Stimulated activated CD8-positive, alpha-beta memory T cell treated with anti-CD3 and anti-CD28 coated beads, Interleukin-7, amount 100 ng/mL, for 4 hours (primary cell): ENCODE data around the gene COPS8.

Experiments
- DNase-seq, 2 donors: peaks; one replicate each; pipeline ENCODE4 v3.0.0-alpha.2; 2020; ENCODE audit warnings: low read depth in 2 of 2

Gene COPS8

DNA sequence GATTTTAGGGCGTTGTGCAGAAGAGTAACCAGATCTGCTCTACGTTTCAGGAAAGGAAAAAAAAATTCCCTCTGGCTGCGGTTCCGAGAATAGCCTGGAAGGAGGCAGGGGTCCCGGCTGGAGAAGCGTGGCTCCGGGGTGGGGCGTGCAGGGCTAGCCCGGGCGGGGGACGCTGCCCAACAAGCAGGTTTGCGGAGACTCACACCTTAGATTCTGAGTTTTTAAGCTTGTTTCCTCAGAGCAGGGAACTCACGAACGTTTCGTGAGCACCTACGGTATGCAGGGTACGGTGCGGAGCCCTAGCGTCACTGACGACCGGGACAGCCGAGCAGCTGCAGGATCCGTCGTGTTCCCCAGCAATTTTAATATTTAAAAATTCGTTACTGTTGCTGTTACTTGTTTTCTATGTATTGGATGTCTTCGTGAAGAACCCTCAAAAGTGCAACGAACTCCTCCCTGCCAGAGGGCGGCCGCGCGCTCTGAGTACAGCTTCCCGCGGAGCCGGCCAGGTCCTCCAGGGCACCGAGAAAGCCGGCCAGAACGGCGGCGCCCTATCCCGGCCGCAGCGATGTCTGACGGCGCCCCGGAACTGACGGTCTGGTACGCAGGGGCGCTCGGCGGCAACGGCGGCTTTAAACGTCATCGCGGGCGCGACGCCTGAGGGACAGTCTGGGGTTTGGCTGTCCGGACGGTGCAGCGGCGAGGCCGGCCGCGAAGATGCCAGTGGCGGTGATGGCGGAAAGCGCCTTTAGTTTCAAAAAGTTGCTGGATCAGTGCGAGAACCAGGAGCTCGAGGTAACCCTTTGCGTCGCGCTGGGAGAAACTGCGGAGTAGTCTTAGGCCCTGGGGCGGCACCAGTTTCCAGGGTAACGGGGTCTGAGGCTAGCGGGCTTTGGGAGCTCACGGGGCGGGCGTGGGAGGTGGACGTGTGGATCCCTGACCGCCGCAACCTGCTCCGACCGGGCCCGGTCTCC is at the start of gene COPS8:
TSS of gene COPS8 (plus strand) at position 642 of the 974 bp plus-strand sequence. CDS start at position 718, 76 bp downstream.
- peak; percentile 73 to 84 for DNase-seq

DNA sequence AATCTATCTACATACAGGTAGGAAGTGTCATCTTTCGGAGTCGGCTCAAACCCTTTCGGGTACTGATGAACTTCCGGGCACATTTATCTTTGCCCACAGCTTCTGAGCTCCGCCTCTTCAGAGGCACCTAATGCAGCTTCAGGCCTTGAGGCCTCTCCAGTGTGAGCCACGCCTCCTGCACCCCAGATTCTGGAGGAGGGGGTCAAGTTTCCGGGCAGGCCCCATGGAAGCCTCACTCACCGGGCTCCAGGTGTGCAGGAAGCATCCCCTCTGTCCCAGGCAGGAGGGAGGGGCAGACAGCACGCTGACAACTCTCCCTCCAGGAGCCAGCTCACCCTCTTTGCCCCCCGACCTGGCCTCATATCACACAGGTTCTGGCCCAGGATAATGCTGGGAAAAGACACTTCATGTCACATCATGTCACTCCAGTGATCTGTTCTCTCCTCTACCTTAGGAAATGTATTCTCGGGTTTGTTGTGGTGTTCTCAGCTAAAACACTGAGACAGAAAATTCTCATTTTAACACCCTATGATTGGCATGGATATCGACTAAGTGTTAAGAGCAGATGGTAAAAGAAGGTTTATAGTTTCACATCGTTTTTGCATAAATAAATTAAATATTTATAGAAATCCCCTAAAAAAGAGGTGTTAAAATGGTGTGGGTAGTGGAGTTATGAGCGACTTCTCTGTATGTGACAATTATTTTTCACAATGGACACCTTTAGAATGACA is 46.2 kb upstream of the COPS8 start:
- DNase-seq: no peak

DNA sequence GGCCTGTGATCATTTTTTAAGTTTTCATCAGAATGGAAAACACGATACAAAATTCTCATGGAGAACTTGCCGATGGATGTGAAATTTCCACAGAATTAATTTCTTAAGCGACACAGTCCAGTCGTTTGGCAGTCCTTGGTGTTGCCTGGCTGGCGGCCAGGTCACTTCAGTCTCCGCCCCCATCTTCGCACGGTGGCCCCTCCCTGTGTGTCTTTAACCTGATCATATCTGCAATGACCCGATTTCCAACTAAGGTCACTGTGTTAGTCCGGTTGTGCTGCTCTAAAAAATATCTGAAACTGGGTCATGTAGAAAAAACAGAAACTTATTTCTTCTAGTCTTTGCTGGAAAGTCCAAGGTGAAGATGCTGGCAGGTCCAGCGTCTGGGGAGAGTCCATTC is 44.5 kb upstream of the COPS8 start:
- DNase-seq: no peak

DNA sequence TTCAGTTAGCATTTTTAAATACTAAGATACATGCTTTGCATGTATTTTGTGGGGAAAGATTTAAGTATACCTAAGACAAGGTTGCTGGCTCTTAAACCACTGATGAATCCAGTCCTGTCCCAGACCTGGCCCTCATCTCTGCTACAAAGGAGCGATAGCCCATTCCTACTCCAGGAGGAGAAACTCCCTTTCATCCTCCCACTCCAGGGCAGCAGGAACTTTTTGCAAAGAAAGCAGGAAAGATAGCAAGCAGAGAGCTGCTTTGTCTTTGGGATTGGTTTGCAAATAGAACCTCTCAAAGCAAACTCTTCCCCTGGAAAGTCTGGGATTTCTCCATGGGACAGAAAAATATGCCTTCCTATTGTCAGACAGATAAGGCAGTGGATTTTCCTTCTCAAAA is 43.6 kb upstream of the COPS8 start:
- DNase-seq: no peak

DNA sequence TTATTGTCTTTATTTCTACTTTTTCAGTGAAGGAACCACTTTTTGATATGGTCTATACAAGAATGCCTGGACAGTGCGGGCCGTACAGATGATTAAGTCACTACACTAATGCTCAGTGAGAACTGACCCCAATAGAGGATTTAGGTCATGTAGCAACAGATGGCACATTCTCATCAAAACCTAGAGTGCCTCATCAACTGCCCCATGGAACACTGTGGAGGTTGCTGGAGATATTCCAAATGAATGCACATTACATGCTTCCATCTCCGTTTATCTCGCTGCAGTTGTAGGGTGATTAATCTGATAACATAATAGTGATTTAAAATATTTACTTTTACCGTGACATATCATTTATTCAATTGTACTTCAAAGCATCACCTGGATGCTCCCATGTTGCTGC is 41.8 kb upstream of the COPS8 start:
- DNase-seq: no peak

DNA sequence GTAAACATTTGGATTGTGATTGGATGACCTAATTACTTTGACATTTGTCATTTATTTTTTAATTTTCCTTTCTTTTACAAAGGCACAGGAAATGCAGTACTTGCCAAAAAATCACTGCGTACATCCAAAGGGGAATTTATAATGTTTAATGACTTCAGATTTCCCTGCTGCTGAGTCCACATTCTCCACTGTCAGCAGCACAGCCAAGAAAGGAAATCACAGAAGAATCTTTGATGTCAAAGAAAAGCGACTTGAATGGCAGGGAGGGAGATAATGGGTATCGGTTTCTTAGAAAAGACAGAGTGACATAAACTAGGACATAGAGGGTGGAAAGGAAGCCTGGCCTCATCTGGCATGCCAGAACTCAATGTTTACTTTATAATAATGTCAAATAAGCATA is 41.4 kb upstream of the COPS8 start:
- DNase-seq: no peak

DNA sequence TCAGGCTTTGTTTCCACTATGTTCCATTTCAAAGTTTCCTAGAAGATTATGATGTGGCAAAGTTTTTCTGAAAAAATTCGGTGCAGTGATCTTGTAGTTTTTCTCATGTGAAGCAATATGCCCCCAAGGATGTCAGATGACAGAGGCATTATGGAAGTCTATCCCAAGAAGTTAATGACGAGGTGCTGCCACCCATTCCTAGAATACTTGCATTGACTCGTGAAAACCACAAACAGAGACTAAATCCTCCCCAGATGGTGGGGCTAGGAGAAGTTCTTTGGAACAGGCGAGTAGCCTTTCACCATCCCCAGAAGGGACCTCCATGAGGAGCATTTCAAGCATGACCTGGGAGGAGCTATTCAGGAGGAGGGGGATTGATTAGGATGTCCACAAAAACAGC is 40.2 kb upstream of the COPS8 start:
- no peak for DNase-seq

DNA sequence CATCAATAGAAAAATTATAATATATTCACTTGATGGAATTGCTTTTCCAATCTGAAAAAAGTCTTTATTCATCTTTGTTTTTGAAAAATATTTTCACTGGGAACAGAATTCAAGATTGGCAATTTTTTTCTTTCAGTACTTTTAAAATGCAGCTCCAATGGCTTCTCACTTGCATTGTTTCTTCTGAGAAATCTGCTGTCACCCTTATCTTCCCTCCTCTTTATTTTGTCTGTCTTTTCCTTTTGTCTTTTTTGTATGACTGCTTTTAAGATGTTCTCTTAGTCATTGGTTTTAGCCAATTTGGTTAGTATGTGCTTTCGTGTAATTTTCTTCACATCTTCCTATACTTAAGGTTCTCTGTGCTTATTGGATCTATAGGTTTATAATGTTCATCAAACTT is 37.1 kb upstream of the COPS8 start:
- DNase-seq: no peak

DNA sequence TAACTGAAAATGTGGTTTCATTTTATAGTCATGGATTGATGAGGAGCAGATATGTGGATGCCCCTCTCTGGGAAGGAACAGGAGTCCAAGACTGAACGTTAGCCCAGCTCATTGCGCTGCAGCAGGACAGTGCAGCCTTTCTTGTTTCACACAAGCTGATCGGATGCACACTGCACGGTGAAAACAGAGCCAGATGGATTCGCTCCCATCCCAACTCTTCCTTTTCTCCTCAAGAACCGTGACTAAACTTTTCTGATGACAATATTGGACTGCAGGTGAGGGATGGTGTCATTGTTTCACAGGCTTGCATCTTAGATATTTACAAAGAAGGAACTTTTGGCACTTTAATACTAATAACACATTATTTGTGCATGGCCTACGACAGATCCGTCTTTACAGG is 33.8 kb upstream of the COPS8 start:
- DNase-seq: no peak

DNA sequence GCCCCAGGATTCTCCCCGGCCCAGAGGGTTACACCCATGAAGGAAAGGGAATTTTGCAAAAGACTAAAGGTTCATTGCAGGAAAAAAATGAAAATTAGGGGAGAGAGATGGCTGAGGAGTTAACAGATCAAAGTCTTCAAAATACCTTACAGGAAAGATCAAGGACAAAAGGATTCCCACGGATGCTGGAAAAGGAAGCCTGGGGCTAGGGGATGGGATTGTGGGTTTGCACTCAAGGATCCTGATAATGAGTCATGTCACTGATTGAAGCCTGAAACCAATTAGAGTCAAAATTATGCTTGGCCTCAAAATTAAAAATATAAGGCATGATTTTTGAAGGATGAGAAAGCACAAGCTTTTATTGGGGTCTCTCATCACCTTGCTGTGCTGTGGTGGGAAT is 32.6 kb upstream of the COPS8 start:
- DNase-seq: no peak

DNA sequence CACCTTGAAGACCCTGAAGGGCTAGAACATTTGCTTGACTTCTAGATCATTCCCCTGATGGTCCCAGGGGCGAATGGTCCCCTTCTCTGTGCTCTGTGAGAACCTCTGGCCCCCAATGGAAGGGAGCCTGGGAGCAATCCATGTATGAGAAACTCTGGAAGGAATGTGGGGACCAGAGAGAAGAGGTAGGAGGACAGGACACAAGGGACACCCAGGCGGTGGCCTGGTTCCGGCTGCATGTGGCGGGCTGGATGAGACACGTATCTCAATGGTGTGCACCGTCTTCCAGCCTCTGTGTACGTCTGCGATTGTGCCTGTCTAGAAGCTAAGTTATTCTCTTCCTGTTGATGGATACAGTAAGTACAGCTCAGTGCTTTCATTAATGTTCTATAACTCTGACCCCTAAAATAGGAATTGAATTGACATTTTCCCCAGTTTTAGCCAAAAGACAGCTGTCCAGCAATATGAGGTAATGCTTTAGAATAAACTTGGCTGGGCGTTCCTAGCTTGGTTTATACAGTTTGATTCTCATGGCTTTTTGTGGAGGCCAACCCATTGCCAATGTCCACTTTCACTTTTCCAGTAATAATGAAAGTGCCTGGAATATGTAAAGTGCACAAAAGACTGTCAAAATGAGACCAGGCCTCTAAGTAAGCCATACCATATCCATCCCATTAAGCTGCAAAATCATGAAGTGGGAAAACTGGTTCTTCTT is 30.1 kb upstream of the COPS8 start:
- DNase-seq: no peak

DNA sequence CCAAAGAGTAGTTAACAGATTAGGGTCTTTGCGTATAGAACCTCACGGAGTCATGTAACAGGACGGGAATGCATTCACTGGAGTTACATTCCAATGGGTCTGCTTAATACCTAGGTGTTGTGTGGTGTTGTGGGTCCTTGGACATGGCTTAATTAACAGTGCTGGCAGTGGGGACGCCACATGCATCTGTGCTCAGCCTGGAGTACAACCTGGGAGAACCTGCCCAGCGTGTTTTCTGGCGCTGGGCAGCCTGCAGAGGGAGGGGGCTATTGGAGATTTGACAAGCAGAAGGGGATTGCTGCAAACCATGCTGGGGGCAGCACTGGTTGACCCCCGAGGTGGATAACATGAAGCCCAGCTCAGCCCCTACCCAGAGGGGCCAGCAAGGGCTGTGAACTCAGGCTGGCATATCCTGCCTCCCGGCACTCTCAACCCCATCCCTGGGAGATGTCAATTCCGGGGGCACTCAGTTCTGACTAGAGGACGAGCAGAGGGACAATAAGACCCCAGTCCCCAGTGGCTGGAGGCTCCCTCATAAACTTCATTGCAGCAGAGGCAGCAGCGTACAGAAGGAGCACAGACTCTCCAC is 29.3 kb upstream of the COPS8 start:
- no peak for DNase-seq

DNA sequence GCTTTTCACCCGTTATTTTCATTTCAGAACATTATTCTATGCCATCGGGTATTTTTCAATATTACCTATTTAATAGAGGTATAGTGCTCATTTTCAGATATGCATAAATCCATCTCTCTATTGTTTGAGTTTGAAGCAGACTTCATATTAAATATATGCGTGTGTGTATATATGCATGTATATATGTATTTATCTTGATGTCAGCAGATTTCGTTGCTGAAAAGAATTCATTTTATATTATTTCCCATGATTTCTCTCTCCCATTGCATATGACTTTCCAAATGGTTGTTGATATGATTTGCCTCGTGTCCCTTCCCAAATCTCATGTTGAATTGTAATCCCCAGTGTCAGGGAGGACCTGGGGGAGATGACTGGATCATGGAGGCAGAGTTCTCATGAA is 28.6 kb upstream of the COPS8 start:
- no peak for DNase-seq

DNA sequence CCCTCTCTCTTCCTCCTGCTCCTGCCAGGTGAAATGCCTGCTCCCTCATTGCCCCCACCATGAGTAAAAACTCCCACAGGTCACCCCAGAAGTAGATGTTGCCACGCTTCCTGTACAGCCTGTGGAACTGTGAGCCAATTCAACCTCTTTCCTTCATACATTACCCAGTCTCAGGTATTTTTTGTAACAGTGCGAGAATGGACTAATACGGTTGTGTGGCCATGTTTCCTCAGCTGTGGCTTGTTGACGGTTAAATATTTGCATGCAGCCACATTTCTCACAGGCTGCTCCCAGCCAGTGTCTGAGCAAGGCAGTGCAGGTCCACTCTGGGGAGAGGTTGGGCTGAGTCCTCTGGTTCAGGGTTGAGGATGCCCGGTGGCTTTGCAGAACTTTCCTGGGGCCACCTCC is 27.8 kb upstream of the COPS8 start:
- DNase-seq: no peak

DNA sequence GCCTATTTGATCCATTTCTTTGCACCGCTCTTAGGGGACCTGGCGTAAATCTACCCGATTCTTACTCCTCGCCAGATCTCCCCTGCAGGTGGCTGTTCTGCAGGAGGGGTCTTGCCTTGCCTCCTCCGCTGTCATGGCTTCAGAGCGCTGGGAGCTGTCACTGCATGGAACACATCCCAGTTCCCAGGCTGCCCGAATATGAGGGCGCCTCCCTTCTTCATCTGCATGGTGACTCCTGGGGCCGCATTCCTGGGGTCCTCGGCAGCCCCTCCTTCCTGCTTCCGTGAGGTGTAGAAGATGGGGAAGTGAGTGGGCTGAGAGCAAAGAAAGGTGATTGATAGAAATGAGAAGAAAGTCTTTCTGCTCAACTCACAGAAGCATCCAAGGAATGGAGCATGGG is 27.3 kb upstream of the COPS8 start:
- no peak for DNase-seq

DNA sequence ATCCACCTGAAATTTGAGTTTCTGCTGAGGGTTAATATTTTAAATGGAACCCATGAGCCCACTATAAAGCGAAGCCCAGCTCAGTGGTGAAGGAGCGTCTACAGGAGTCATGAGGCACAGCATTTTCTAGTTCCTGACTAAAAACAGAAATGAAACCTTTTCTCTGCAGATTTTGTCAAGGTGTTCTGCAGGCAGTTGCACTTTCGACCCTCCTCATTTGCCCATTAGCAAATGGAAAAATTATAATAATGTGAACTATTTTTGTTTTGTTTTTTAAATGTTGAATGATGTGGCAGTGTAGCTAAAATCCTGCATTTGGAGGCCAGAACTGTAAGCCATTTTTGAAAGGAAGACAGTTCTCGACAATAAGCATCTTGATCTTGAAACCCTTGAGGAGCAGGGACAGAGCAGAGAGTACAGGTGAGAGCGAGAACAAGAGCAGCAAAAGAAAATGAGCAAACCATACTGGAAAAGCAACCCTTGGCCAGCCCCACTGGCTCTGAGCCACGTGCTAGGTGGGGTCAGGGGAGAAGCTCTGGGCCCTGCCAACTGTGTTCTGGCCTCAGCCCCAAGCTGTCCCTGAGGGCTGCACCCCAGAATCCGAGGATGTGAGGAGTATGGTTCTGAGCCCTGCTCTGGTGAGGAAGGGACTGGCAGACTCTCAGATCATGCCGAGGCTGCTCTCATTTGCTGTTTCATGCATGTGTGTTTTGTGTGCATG is 26.4 kb upstream of the COPS8 start:
- DNase-seq: no peak

DNA sequence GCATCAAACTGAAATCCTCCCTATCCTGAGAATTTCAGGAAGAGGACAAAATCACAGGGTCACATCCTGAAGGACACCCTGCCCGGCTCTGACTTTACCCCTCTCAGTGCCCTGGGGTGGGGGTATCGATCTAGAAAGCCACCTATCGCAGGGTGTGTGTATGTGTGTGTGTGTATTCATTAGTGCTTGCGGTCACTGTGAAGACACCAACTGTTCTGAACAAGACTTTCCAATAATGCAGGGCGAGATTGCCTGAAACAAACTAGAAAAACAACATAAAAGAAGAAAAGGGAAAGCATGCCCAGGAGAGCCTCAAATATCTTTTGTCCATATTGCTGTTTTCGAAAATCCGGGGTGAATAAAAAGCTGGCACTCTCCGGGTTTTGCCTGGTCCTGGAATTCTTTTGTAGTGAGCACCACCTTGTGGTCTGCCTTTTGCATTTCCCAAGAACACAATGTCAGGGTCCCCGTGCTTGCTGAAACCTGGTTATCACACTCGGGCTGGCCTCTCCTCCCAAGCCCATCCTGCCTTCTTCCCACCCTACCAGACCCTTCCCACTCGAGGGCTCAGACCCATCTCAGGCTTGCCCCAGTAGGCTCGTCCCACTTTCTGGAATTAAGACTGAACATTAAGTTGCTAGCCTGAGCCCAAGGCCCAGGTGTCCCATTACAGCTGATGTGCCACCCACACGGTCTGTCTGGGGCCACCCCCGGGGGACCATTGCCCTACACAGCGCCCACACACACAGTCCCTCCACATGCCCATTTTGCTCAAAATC is 25.0 kb upstream of the COPS8 start:
- DNase-seq: no peak

DNA sequence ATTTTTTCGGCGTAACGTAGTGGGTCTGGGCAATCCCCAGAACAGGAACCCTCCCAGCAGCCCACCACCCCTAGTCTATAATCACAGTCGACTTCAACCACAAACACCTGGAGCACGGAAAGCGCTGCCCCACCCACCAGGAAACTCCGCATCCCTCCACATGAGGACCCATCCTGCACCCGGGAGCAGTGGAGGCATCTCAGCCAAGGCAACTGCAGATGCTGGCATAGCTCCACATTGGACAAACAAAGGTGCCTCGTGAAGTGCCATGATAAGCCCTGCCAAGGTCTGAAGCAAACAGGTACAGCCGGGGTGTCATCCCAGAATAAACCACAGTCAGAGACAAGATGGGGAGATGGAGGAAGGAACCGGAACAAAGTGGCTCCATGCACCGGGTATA is 24.3 kb upstream of the COPS8 start:
- DNase-seq: no peak

DNA sequence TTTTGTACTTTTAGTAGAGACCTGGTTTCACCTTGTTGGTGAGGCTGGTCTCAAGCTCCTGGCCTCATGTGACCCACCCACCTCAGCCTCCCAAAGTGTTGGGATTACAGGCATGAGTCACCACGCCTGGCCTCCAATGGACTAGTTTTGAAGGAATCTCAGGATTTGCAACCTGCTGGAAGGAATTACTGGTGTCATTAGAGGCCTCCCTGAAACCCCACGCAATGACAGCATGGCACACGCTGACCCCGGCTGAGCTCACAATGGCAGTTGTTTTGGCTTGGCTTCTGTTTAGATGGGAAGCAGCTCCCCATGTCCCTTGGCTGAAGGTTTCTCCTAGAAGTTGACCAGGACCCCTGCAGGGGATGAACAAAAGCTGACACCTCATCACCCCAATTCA is 23.1 kb upstream of the COPS8 start:
- no peak for DNase-seq

DNA sequence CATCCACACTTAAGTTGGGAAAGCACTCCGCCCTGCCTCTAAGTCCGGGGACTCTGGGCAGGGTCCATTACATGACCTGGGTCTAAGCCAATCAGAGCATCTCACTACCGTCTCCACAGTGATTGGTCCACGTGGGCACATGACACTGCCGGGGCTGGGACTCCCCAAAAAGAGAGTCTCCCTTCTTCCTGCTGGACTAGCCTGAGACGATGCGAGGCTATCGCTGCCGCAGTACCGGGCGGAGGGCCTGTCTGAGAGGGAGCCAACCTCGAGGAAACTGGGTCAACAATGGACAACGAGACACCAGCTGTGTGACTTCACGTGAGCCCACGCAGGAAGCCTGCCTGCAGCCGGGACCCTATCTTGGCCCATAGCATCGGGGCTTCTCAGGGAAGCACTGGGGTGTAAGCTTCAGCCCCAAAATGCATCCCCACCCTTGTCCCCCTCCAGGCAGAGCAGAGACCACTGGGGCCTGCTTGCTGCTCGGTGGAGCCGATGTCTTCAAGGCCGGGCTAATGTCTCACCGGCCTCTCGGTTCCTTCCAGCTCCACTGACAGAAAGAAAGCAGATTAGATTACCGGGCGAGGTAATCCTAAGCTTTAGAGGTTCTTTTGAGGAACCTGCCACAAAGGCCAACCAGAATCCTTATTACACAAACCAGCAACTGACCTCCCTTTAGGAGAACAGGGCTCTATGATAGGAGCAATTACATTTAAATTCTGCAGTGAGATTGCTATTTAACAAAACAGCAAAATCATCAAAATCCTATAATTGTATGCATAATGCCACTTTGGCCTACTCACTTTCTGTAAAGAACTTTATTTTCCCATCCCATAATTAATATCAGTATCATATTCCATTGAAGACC is 21.3 kb upstream of the COPS8 start:
- DNase-seq: no peak
